Suprapubic skin (tissue), 3 donors: ENCODE measurements around the gene A2ML1.

Source experiments
- CTCF ChIP-seq, 2 donors: fragments of 200-600 bp in 1 of 2; fragments of 450-650 bp in 1 of 2; sonication (generic) in 1 of 2; IDR thresholded peaks; one replicate each; pipeline ENCODE4 v1.5.1; 2016 to 2019; ENCODE audit warnings: antibody characterized with exemption in 2 of 2, mild to moderate bottlenecking in 1 of 2, moderate library complexity in 1 of 2
- POLR2A ChIP-seq, 2 donors: fragments of 450-650 bp; IDR thresholded peaks; one replicate each; pipeline ENCODE4 v1.6.1; 2017; ENCODE audit warnings: antibody characterized with exemption in 2 of 2, mild to moderate bottlenecking in 2 of 2, moderate library complexity in 2 of 2

DNA sequence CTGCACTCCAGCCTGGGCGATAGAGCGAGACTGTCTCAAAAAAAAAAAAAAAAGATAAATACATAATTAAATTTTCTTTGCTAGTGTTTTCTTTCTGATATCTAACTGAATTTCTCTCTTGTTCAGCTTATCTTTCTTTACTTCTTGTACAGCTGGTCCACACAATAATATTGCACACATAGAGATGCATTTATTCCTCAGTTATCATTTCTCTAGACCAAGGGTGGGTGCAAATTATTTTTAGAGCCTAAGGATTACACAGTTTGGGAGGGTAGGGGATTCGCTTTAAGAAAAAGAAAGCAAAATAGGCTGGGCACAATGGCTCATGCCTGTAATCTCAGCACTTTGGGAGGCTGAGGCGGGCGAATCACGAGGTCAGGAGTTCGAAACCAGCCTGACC is 17.9 kb downstream of the A2ML1 start:
- TF ChIP-seq CTCF (IDR thresholded peaks at IDR 0.05) (no peak), POLR2A (IDR thresholded peaks at IDR 0.05) (no peak)
